RCC 7860 (cell line): ENCODE results near the gene NTSR1.

ENCODE experiments used
- DNase-seq: peaks from one replicate; pipeline ENCODE4 v3.0.0-alpha.2; 2015; ENCODE audit warnings: low spot score
- FAIRE-seq: peaks from 2 replicates; lab custom pipeline; 2012; peaks lifted over from hg19 to GRCh38; lab: Jason Lieb, UNC

NTSR1 gene

DNA sequence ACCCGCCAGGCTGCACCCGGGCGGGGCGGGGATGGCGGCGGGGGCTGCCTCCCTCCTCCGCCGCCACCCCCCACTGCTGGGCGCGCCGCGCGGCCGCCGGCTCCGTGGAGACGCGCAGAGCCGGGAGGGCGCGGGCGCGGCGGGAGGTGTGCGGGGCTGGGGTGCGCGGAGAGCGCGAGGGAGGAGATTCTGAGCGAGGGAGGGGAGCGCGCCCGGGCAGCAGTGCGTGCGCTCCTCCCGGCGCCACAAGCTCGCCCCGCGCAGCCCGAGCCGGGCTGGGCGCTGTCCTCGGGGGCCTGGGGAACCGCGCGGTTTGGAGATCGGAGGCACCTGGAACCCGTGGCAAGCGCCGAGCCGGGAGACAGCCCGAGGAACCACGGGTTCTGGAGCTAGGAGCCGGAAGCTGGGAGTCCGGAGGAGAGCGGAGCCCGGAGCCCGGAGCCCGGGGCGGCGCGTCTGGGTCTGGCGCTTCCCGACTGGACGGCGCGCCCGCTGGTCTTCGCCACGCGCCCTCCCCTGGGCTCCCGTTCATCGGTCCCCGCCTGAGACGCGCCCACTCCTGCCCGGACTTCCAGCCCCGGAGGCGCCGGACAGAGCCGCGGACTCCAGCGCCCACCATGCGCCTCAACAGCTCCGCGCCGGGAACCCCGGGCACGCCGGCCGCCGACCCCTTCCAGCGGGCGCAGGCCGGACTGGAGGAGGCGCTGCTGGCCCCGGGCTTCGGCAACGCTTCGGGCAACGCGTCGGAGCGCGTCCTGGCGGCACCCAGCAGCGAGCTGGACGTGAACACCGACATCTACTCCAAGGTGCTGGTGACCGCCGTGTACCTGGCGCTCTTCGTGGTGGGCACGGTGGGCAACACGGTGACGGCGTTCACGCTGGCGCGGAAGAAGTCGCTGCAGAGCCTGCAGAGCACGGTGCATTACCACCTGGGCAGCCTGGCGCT is at the start of gene NTSR1:
TSS of gene NTSR1 (plus strand) at position 246 of the 946 bp plus-strand sequence. CDS start at position 618, 372 bp downstream.
- no peak for DNase-seq

GRCh38 chr20:62659488-62660239 is 49.0 kb upstream of the NTSR1 start:
- no peak for DNase-seq
- FAIRE-seq = no peak

More for the DNA sequence above, at the start of gene NTSR1:
- FAIRE-seq = no peak

GRCh38 chr20:62660240-62660615 is 48.4 kb upstream of the NTSR1 start:
- DNase-seq (no peak), FAIRE-seq (no peak)

DNA sequence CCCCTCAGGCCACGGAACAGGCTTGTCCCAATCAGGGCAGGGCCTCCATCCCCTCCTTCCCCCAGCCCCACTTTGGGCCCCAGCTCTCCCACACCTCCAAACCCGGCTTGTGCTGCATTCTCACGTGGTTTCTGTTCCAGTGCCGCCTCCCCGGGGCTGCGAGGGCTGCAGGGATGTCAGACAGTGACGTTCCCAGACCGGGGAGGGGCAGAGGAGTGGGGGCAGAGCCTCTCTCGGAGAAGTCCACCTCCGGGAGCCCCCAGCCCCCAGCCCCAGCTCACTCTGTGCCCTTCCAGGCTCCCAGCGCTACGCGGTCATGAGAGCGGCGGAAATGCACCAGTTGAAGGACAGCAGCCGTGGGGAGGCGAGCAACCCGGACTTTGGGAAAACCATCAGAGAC is 47.9 kb upstream of the NTSR1 start:
- DNase-seq (no peak), FAIRE-seq (no peak)

DNA sequence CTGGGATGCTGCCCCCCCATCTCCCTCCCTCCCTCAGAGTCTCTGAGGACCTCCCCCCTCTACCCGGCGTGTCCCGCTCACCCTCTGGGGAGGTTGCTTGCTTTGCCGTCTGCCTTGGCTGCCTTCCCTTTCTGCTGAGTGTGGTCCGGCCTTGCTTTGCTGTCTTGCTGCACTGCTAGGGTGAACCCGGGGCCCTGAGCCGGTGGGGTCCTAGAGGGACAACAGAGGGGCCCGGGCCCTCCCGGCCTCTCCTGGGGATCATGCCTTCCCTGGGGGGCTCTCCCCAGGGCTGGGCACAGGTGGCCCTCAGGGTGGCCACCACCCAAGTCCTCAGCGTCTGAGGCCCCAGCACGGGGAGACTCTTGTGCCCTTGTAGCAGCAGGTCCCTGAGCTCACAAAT is 47.0 kb upstream of the NTSR1 start:
- FAIRE-seq (no peak), DNase-seq (no peak)

DNA sequence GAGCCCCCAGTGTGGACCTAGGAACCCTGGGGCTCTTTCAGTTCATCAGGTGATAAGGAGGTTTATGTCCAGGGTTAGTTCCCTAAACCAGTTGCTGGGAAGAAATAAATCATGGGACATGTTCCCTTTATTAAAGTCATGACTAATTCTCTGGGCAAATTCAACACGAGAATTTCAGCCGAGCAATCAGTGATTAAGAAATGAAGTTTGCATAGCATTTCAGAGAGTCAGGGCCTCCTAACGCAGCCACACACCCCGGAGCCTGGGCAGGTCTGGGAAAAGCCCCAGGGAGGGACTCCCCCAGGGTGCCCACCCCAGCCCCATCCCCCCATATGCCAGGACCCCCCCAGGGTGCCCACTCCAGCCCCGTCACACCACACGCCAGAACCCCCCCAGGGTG is 46.2 kb upstream of the NTSR1 start:
- DNase-seq = no peak
- FAIRE-seq = no peak

DNA sequence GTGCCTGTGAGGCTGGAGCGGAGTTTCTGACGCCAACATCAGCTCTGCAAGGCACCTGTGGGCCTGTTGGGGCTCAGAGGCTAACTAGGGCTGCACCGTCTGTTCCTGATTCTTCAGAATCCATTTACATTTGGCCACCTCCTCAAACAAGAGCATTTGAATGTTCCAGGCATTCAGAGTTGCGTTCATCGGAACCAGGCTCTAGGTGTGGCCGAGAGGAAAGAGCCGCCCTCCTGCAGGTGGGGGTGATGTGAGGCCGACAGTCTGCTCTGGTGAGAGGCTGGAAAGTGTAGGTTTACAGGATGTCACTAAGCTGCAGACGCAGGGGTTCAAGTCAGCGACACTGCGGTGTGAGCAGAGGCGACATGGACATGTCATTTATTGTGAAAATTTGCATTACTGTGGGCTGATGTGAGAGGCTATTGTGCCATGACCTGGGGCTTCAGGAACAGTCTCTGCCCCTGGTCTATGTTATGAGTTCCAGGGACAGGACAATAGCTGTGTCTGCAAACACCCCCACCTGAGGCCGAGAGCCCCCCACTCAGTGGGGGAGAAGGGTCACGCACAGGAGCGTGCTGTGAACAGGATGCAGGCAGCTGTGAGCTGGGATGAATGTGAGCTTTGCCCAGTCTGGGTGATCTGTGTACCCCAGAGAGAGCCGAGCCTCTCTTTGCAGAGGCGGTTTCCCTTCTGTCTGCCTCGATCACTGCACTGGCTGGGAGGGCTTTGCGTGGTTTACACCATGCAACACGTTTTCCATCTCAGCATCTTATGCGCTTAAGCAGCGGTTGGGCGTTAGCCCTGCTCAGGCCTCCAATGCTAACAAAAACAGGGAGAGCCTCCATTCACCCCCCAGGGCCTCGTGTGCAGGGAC is 45.3 kb upstream of the NTSR1 start:
- DNase-seq (no peak), FAIRE-seq (no peak)

DNA sequence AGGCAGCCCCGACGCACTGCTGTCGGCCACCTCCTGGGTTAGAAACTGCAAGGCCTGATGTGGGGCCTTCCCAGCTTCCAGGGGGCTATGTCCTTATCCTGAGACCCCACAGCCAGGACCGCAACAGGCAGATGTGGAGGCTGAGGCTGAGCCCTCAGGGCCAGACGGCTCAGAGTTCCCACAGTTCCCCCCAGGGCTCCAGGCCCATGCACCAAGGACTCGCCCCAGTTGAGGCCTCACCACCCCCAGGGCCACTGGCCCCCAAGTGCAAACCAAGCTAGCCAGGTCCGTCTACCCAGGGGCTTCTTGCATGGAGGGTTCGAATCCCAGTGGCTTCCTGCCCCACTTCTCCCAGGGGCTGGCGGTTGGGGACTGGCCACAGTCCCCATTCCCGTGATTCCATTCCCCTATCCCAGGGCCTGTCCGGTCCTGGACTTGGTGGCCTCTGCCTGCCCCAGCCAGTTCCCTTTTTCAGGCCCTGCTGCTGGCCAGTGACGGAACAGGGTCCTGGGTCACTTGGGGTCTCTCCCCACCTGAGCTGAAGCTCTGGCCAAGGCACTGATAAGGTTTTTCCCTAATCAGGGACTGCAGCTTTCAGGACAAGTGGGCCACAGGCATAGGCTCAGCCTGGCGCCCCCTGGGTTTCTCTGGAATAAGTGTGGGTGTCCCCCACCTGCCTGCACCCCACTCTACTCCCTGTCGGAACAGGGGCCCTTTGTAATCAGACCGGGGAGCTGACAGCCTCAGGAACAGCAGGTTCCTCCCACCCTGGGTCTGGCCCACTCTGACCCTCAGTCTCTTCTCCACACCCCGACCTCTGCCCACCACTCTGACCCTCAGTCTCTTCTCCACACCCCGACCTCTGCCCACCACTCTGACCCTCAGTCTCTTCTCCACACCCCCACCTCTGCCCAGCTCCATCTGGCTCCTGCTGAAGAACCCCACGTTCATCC is 44.3 kb upstream of the NTSR1 start:
- FAIRE-seq = no peak
- no peak for DNase-seq

- FAIRE-seq (no peak), DNase-seq (no peak)
Observed at GRCh38 chr20:62665153-62665754, 43.4 kb upstream of the NTSR1 start.

DNA sequence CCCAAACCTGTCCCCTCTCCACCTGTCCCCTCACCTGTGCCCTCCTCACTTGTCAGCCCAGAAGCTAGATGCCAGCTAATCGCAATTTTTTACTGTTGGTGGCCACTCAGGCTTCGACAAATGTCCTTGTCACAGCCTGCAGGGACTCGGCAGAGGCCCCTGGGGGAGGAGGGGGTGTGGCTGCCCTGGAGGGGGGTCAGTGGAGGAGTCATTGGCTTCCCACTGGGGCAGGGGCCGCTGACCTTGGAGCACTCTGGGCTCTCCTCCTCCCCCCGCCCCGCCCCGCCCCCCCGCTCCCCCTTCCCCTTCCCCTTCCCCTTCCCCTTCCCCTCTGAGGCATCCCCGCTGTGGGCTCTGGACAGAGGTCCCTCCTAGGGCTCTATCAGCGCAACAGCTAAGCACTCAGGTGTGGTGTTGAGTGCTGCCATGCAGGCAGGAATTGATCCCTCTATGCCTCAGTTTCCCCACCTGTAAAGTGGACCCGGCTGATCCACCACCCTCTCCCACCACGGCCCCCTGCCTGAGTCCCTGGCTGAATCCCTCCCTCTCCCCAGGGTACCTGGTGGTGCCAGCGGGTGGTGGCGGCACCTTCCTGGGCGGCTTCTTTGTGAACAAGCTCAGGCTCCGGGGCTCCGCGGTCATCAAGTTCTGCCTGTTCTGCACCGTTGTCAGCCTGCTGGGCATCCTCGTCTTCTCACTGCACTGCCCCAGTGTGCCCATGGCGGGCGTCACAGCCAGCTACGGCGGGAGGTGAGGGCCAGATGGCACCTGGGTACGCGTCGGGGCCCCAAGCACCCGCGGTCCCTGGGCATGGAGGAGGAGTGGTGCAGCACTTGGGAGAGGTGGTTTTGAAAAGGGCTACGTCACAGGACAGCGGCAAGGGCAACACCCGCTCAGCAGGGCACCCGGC is 42.6 kb upstream of the NTSR1 start:
- DNase-seq = no peak
- no peak for FAIRE-seq

GRCh38 chr20:62666736-62667529 is 41.7 kb upstream of the NTSR1 start:
- DNase-seq = no peak
- FAIRE-seq = no peak

DNA sequence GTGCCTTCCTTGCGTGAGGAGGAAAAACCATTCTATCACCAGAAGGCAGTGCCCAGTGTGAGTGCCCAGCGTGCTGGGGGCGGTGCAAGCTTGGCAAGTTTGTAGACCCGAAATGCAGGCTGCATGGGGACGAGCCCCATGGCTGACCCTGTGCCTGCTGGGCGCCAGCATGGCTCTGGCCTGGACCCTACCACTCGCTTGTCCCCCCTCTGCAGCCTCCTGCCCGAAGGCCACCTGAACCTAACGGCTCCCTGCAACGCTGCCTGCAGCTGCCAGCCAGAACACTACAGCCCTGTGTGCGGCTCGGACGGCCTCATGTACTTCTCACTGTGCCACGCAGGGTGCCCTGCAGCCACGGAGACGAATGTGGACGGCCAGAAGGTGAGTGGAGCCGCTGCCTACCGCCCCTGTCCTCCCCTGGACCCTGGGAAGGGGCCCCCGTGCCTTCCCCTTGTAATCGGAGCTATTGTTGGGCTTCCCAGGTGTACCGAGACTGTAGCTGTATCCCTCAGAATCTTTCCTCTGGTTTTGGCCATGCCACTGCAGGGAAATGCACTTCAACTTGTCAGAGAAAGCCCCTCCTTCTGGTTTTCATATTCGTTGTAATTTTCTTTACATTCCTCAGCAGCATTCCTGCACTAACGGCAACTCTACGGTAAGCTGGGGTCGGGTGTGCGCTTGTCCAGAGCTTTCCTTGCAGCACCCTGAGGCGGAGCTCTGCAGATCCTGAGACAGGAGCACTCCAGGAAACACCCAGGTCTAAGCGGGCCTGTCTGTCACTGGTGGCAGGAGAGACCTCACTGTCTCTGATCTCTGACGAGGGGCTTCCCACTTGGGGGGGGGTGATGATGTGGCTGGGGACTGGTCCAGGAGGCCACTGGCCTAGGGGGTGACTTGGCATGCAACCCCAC is 40.9 kb upstream of the NTSR1 start:
- DNase-seq (no peak), FAIRE-seq (no peak)

DNA sequence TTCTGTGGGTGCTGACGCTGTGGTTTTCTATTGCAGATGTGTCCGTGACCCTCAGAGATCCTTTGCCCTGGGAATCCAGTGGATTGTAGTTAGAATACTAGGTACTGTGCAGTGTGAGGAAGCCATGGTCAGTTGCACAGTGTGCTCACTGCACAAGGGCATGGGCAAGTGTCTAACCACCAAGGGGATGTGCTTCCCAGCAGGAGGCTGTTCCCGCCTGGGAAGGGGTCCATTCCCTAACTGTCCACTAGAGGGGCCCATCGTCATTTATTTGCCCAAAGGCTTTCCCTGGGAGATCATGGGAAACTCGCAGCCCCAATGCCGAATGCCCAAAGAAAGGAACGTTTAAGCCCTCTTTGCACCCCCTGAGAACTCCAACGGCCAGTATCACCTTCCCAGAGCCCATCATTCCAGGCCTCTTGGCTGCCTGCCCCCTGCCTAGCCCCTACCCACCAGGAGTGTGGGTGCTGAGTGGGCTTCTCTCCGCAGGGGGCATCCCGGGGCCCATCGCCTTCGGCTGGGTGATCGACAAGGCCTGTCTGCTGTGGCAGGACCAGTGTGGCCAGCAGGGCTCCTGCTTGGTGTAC is 40.1 kb upstream of the NTSR1 start:
- DNase-seq = peak; percentile 72
- no peak for FAIRE-seq

GRCh38 chr20:62669249-62669648 is 39.4 kb upstream of the NTSR1 start:
- no peak for FAIRE-seq

GRCh38 chr20:62670156-62670555 is 38.5 kb upstream of the NTSR1 start:
- FAIRE-seq = no peak

More at GRCh38 chr20:62669249-62669648, 39.4 kb upstream of the NTSR1 start:
- DNase-seq = no peak

DNA sequence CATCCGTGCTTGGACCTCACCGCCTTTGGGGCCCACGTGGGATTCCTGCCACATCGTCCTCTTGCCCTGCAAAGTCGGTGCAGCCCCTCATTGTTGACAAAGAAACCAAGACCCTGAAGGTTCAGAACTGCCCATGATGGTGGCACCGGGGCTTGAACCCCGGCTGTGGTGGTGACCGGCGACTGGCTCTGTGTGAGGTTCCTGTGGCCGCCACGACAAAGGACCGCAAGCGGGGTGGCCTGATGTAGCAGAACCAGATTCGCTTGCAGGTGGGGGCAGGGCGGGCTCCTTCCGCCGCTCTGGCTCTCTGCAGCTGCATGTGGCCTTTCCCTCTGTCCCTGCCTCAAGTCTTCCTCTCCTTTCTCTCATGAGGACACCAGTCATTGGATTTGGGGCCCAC is 37.6 kb upstream of the NTSR1 start:
- no peak for FAIRE-seq

More at GRCh38 chr20:62670156-62670555, 38.5 kb upstream of the NTSR1 start:
- no peak for DNase-seq

More for the DNA sequence above, 37.6 kb upstream of the NTSR1 start:
- no peak for DNase-seq
